Natural killer cell treated with Interleukin-12 subunit alpha and Interleukin-12 subunit beta and Interleukin-15 and Interleukin-18, amount 100 ng/mL, for 72 hours (primary cell): ENCODE results near the gene STAP2. TPM values are rescaled to one million over a fixed set of nuclear protein-coding genes. Genes with fewer than 3 reads are reported as not detected.

Experiments
- ATAC-seq, 2 donors: fragments of 150-1000 bp; cut with Tn5 transposase in 1 of 2; sonication (Bioruptor Pico), chemical (Tn5 transposase) in 1 of 2; 2 replicates each; pipeline ENCODE4 v1.10.0; 2021
- DNase-seq: peaks from one replicate; pipeline ENCODE4 v3.0.0; 2022; ENCODE audit warnings: low spot score
- H3K27ac Mint-ChIP-seq, 2 donors: 1 replicate in 1 of 2; 2 replicates in 1 of 2; pipeline ENCODE4 v1.8.0; 2022; ENCODE audit warnings: mixed read lengths in 2 of 2, mild to moderate bottlenecking in 1 of 2, moderate library complexity in 1 of 2
- H3K27me3 Mint-ChIP-seq, 2 donors: 1 replicate in 1 of 2; 2 replicates in 1 of 2; pipeline ENCODE4 v1.8.0; 2022; ENCODE audit warnings: mixed read lengths in 2 of 2
- H3K36me3 Mint-ChIP-seq: one replicate; pipeline ENCODE4 v1.8.0; 2022; ENCODE audit warnings: mixed read lengths
- H3K4me1 Mint-ChIP-seq, 2 donors: 1 replicate in 1 of 2; 2 replicates in 1 of 2; pipeline ENCODE4 v1.8.0; 2022; ENCODE audit warnings: low read depth in 2 of 2, mixed read lengths in 2 of 2, mild to moderate bottlenecking in 1 of 2
- H3K4me3 Mint-ChIP-seq: one replicate; pipeline ENCODE4 v1.8.0; 2022; ENCODE audit warnings: mixed read lengths
- H3K9me3 Mint-ChIP-seq: 2 replicates; pipeline ENCODE4 v1.8.0; 2022; ENCODE audit warnings: mixed read lengths
- total RNA-seq, 2 donors: library from RNA; stranded (reverse); gene quantifications; one replicate each; pipeline ENCODE4 v1.2.3, GENCODE V29; 2022

STAP2 gene
- total RNA-seq, 2 donors from 2014 or later = 7.3 to 12.8 TPM

GRCh38 chr19:4320419-4320818 is 18.2 kb downstream of the STAP2 start:
- ATAC-seq = no peak
- Mint-ChIP-seq H3K27me3 (no peaks in the 10 kb centered on the region), H3K36me3 (peaks cover 5% of the 10 kb centered on the region), H3K4me3 (no peak overlapping the region), H3K4me1 (peaks cover 0 to 10% of the 10 kb centered on the region in 2 donors), H3K27ac (peak overlapping the region in 1 of 2 donors; percentile 0), H3K9me3 (peaks cover 14% of the 10 kb centered on the region)
- no peak for DNase-seq

- Mint-ChIP-seq H3K27ac (no peak overlapping the region), H3K4me3 (no peak overlapping the region), H3K27me3 (no peaks in the 10 kb centered on the region), H3K9me3 (peaks cover 14% of the 10 kb centered on the region), H3K4me1 (peaks cover 0 to 7% of the 10 kb centered on the region in 2 donors), H3K36me3 (peaks cover 5% of the 10 kb centered on the region)
- DNase-seq = no peak
- ATAC-seq = no peak
These were observed 19.4 kb downstream of the STAP2 start for GRCh38 chr19:4319067-4319718.

- H3K27me3 Mint-ChIP-seq = no peaks in the 10 kb centered on the region
These were observed 20.2 kb downstream of the STAP2 start for GRCh38 chr19:4318460-4318859.

GRCh38 chr19:4316956-4317355 is 21.7 kb downstream of the STAP2 start:
- H3K27ac Mint-ChIP-seq = no peak overlapping the region
- H3K9me3 Mint-ChIP-seq = peaks cover 14% of the 10 kb centered on the region
- H3K27me3 Mint-ChIP-seq = no peaks in the 10 kb centered on the region
- ATAC-seq = no peak
- no peak overlapping the region for H3K4me3 Mint-ChIP-seq
- H3K36me3 Mint-ChIP-seq = peaks cover 5% of the 10 kb centered on the region
- no peak for DNase-seq
- H3K4me1 Mint-ChIP-seq = peaks cover 0 to 7% of the 10 kb centered on the region in 2 donors

More at GRCh38 chr19:4318460-4318859, 20.2 kb downstream of the STAP2 start:
- Mint-ChIP-seq H3K4me1 (peaks cover 0 to 7% of the 10 kb centered on the region in 2 donors), H3K4me3 (no peak overlapping the region), H3K36me3 (peaks cover 5% of the 10 kb centered on the region), H3K9me3 (peaks cover 14% of the 10 kb centered on the region), H3K27ac (no peak overlapping the region)
- no peak for DNase-seq
- no peak for ATAC-seq

GRCh38 chr19:4313847-4314490 is 24.7 kb downstream of the STAP2 start:
- Mint-ChIP-seq H3K36me3 (no peaks in the 10 kb centered on the region), H3K9me3 (no peaks in the 10 kb centered on the region), H3K27me3 (no peaks in the 10 kb centered on the region), H3K4me3 (no peak overlapping the region), H3K4me1 (no peaks in the 10 kb centered on the region), H3K27ac (no peak overlapping the region)
- ATAC-seq (no peak), DNase-seq (no peak)

- DNase-seq (no peak), ATAC-seq (peak; percentile 43 to 71)
- Mint-ChIP-seq H3K4me1 (peaks cover under 1 to 6% of the 10 kb centered on the region in 2 donors), H3K27ac (no peak overlapping the region), H3K36me3 (no peaks in the 10 kb centered on the region), H3K9me3 (no peaks in the 10 kb centered on the region), H3K27me3 (no peaks in the 10 kb centered on the region), H3K4me3 (no peak overlapping the region)
These were observed 28.1 kb downstream of the STAP2 start for GRCh38 chr19:4310247-4311121.

GRCh38 chr19:4305659-4306058 is 33.0 kb downstream of the STAP2 start:
- H3K4me3 Mint-ChIP-seq = peak overlapping the region; percentile 73
- no peaks in the 10 kb centered on the region for H3K27me3 Mint-ChIP-seq
- DNase-seq = no peak
- H3K27ac Mint-ChIP-seq = no peak overlapping the region
- ATAC-seq = no peak
- H3K4me1 Mint-ChIP-seq = peaks cover 30 to 31% of the 10 kb centered on the region in 2 donors
- H3K36me3 Mint-ChIP-seq = no peaks in the 10 kb centered on the region
- H3K9me3 Mint-ChIP-seq = no peaks in the 10 kb centered on the region

GRCh38 chr19:4305257-4305612 is 33.4 kb downstream of the STAP2 start:
- H3K36me3 Mint-ChIP-seq = no peaks in the 10 kb centered on the region
- peaks cover 34 to 35% of the 10 kb centered on the region in 2 donors for H3K4me1 Mint-ChIP-seq
- H3K27me3 Mint-ChIP-seq = no peaks in the 10 kb centered on the region
- H3K9me3 Mint-ChIP-seq = no peaks in the 10 kb centered on the region
- H3K4me3 Mint-ChIP-seq = peak overlapping the region; percentile 73
- no peak for DNase-seq
- no peak overlapping the region for H3K27ac Mint-ChIP-seq
- ATAC-seq = no peak

- ATAC-seq (peak; percentile 89 to 92), DNase-seq (peak; percentile 87)
- H3K4me3 Mint-ChIP-seq = peak within 1 kb of the TSS; percentile 75
- no peaks in the 10 kb centered on the region for H3K36me3 Mint-ChIP-seq
- H3K9me3 Mint-ChIP-seq = no peaks in the 10 kb centered on the region
- H3K4me1 Mint-ChIP-seq = peaks cover 34 to 35% of the 10 kb centered on the region in 2 donors
- H3K27me3 Mint-ChIP-seq = no peaks in the 10 kb centered on the region
- H3K27ac Mint-ChIP-seq = peak within 1 kb of the TSS; percentile 66 to 89
These were observed 33.9 kb downstream of the STAP2 start, which contains the start of gene FSD1 for GRCh38 chr19:4304538-4305256. Gene FSD1, plus strand, starts transcription at chr19:4304598. Its CDS starts 149 bp downstream, at chr19:4304747.

GRCh38 chr19:4303819-4304537 is 34.6 kb downstream of the STAP2 start:
- ATAC-seq = peak; percentile 63 to 71
- DNase-seq = no peak
- H3K27ac Mint-ChIP-seq = peak overlapping the region; percentile 66 to 89
- no peaks in the 10 kb centered on the region for H3K27me3 Mint-ChIP-seq
- H3K4me1 Mint-ChIP-seq = peaks cover 34 to 35% of the 10 kb centered on the region in 2 donors
- H3K9me3 Mint-ChIP-seq = no peaks in the 10 kb centered on the region
- peak overlapping the region; percentile 75 for H3K4me3 Mint-ChIP-seq
- H3K36me3 Mint-ChIP-seq = no peaks in the 10 kb centered on the region

GRCh38 chr19:4302243-4302640 is 36.4 kb downstream of the STAP2 start, which contains the start of gene TMIGD2:
Gene TMIGD2, minus strand, starts transcription at chr19:4302389. Its CDS starts 4 bp downstream, at chr19:4302385.
- Mint-ChIP-seq H3K27me3 (no peaks in the 10 kb centered on the region), H3K4me1 (peaks cover 38 to 40% of the 10 kb centered on the region in 2 donors), H3K27ac (peak within 1 kb of the TSS; percentile 69 to 85), H3K9me3 (no peaks in the 10 kb centered on the region), H3K4me3 (peak within 1 kb of the TSS; percentile 61), H3K36me3 (no peaks in the 10 kb centered on the region)
- no peak for DNase-seq
- no peak for ATAC-seq

- no peak for ATAC-seq
- DNase-seq = no peak
- no peaks in the 10 kb centered on the region for H3K27me3 Mint-ChIP-seq
- H3K36me3 Mint-ChIP-seq = no peaks in the 10 kb centered on the region
- H3K4me1 Mint-ChIP-seq = peaks cover 37 to 40% of the 10 kb centered on the region in 2 donors
- H3K27ac Mint-ChIP-seq = peak overlapping the region; percentile 69 to 85
- peak overlapping the region; percentile 61 for H3K4me3 Mint-ChIP-seq
- H3K9me3 Mint-ChIP-seq = no peaks in the 10 kb centered on the region
These were observed 36.9 kb downstream of the STAP2 start for GRCh38 chr19:4301590-4302242.
